Colonic mucosa (tissue), 4 donors: ENCODE measurements around the gene OTUD5. TPM values are rescaled to one million over a fixed set of nuclear protein-coding genes. Genes with fewer than 3 reads are reported as not detected.

ENCODE experiments used
- DNase-seq: peaks from one replicate; pipeline ENCODE4 v3.0.0-alpha.2; 2020
- H3K27ac ChIP-seq: fragments of 200-600 bp; one replicate; pipeline ENCODE4 v1.8.0; 2021
- H3K27me3 ChIP-seq: fragments of 200-600 bp; one replicate; pipeline ENCODE4 v1.8.0; 2021
- H3K36me3 ChIP-seq: fragments of 200-600 bp; one replicate; pipeline ENCODE4 v1.8.0; 2021
- H3K4me1 ChIP-seq: fragments of 200-600 bp; one replicate; pipeline ENCODE4 v1.8.0; 2021; ENCODE audit warnings: mild to moderate bottlenecking
- H3K4me3 ChIP-seq: fragments of 200-600 bp; one replicate; pipeline ENCODE4 v1.8.0; 2021
- H3K9ac ChIP-seq, 2 donors: one replicate each; pipeline ENCODE4 v1.7.0; 2013; ENCODE audit warnings: control low read depth in 2 of 2, low read depth in 2 of 2, low read length in 2 of 2
- H3K9me3 ChIP-seq: fragments of 200-600 bp; one replicate; pipeline ENCODE4 v1.8.0; 2021
- intact Hi-C: fragments of 100-400 bp; cut with DNase I; formaldehyde crosslinking; loops from one replicate; pipeline ENCODE4 v1.14.1; 2022
- total RNA-seq, 2 donors: library from RNA; stranded (reverse); fragmentation: NEBNext Ultra II Directional in 1 of 2; extraction: Animal tissue kit (Norgen Biotek cat#: 25700) in 1 of 2; gene quantifications; one replicate each; pipeline ENCODE4 v1.2.1, GENCODE V29; 2021
- TF ChIP-seq, protein P1 (sequence below): fragments of 200-600 bp; IDR thresholded peaks from one replicate; pipeline ENCODE4 v1.8.0; 2022; ENCODE audit warnings: antibody characterized with exemption, mild to moderate bottlenecking
- donor health status: healthy.
- donor health status: DM: no; HTN: no; CAD: no.
- donor health status: DM: no; HTN: no; CAD: no.

The OTUD5 gene
- total RNA-seq, 2 donors from 2014 or later = 40.2 to 40.9 TPM

DNA sequence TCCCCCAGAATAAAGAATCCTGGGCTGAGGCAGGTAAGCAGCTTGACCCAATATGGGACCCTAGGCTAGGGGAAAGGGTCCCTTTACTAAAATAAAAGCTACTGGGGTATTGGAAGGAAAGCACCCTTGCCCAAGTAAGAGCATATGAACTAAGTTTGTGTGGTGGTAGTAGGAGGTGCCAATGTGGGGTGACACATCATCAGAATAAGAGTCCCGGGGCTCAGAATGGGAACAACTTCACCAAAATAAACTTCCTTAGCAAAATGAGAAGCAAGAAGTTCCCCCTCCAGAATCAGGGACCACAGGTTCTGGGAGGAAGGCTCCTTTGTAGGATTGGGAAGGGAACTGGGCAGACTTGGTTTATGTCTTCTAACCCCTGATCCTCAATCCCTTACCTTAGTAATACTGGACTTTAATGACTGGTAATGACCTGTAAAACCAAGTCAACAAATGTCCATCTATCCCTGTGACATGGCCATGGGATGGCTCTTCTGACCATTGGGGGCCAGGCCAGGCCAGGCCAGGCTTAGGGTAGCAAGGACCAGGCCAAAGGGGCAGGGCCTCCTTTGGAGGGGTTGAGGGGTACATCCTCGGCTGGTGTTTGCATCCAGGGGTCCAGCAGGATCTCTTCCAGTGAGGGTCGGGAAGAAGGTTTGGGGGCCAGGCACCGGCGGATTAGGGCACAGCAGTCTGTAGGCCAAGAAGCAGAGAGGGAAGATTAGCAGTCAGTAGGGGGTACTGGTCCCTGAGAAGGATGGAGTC lies 43.6 kb downstream of the OTUD5 start:
- intact Hi-C loops = no loop called here
- TF ChIP-seq, protein P1, sequence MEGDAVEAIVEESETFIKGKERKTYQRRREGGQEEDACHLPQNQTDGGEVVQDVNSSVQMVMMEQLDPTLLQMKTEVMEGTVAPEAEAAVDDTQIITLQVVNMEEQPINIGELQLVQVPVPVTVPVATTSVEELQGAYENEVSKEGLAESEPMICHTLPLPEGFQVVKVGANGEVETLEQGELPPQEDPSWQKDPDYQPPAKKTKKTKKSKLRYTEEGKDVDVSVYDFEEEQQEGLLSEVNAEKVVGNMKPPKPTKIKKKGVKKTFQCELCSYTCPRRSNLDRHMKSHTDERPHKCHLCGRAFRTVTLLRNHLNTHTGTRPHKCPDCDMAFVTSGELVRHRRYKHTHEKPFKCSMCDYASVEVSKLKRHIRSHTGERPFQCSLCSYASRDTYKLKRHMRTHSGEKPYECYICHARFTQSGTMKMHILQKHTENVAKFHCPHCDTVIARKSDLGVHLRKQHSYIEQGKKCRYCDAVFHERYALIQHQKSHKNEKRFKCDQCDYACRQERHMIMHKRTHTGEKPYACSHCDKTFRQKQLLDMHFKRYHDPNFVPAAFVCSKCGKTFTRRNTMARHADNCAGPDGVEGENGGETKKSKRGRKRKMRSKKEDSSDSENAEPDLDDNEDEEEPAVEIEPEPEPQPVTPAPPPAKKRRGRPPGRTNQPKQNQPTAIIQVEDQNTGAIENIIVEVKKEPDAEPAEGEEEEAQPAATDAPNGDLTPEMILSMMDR = no peak
- Histone ChIP-seq H3K9ac (no peak overlapping the region), H3K9me3 (no peaks in the 10 kb centered on the region), H3K27me3 (no peaks in the 10 kb centered on the region), H3K4me3 (no peak overlapping the region), H3K27ac (no peak overlapping the region), H3K4me1 (no peaks in the 10 kb centered on the region), H3K36me3 (no peaks in the 10 kb centered on the region)
- no peak for DNase-seq

DNA sequence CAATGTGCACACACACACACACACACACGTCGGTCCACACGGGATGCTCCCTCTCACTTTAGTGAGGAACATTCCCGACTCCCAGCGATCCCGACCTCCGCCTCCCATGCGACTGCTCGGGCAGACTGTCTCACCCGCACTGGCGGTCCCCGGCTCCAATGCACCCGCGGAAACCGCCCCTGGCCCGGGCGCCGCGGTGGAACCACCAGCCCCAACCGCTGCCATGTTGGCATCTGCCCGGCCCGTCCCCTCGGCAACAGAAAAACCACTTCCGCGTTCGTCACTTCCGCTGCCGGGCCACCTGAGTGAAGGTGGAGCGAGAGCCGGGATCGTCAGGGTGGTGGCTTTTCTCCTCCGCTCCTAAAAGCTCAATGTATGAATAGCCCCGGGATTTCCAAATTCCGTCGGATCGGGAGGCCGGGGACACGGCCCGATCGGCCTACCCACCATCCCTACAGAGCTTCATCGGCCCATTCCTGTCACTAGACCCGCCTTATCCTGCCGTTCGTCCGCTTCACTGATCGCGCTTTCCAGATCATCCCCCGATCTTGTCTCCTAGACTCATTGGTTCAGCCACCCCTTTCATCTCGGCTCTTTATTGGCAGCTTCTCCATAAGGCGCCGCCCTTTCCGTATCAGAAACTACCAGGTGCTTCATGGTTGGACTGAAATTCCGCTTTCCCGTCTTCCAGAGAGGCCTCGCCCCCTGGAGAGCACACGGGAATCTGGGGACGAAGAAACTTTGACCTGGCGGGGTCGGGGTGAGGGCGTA lies 45.8 kb downstream of the OTUD5 start, which contains the start of gene SLC35A2:
TSS of gene SLC35A2 (minus strand) at position 235 of the 771 bp plus-strand sequence. CDS start at position 225, 10 bp downstream.
- H3K4me3 ChIP-seq = peak within 1 kb of the TSS; percentile 56
- no peaks in the 10 kb centered on the region for H3K27me3 ChIP-seq
- H3K9ac ChIP-seq = peak within 1 kb of the TSS; percentile 54 to 76
- peak within 1 kb of the TSS; percentile 65 for H3K27ac ChIP-seq
- no peaks in the 10 kb centered on the region for H3K36me3 ChIP-seq
- intact Hi-C loops = no loop called here
- no peaks in the 10 kb centered on the region for H3K9me3 ChIP-seq
- TF ChIP-seq, protein P1 = no peak
- no peaks in the 10 kb centered on the region for H3K4me1 ChIP-seq
- peak; percentile 89 for DNase-seq

DNA sequence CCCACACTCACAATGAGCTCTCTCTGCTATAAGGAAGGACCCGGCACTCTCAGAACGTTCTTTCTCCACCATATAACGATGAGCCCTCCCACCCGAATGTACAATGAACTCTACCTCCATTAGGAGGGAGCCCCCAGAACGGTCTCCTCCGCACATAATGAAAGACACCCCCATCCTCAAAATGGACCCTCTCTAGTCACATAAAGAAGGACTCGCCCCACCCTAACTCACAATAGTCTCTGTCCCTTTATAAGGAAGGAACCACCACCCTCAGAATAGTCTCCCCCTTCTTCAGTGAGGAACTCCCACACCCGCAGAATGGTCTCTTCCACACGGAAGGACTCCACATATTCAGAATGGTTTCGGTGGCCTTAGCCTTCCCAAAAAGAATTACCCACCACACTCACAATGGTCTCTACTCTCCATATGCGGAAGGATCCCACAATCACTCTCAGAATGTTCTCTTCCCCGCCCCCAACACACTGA lies 46.4 kb downstream of the OTUD5 start:
- H3K27me3 ChIP-seq = no peaks in the 10 kb centered on the region
- TF ChIP-seq, protein P1 = no peak
- DNase-seq = no peak
- H3K4me1 ChIP-seq = no peaks in the 10 kb centered on the region
- no peaks in the 10 kb centered on the region for H3K36me3 ChIP-seq
- peak overlapping the region; percentile 56 for H3K4me3 ChIP-seq
- intact Hi-C loops = no loop called here
- peak overlapping the region; percentile 65 for H3K27ac ChIP-seq
- H3K9me3 ChIP-seq = no peaks in the 10 kb centered on the region
- peak overlapping the region; percentile 54 to 76 for H3K9ac ChIP-seq

DNA sequence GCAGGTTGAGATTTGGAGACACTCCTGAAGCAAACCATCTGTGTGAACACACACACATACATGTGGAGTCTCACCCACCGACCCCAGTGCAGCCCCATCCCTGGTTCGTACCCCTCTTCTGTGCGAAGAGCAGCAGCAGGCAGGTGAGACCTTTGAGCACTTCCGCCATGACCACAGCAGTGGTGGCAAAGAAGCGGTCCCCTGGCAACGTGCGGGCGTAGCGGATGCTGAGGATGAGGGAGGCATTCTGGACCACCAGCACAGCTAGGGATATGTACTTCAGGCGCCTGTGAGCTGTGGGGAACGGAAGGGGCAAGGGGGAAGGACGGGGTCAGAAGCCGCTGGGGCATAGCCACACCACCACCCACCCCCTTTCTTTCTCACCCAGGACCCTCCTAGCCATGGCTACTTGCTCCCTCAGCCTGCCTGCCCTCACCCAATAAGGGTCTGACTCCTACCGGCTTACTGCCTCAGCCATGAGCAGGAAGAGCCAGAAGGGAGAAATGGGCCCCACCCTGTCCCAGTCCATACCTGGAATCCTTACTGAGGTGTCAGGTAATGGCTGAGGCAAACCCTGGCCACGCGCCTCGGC lies 47.6 kb downstream of the OTUD5 start:
- Histone ChIP-seq H3K36me3 (no peaks in the 10 kb centered on the region), H3K4me3 (no peak overlapping the region), H3K27ac (no peak overlapping the region), H3K9me3 (no peaks in the 10 kb centered on the region), H3K4me1 (no peaks in the 10 kb centered on the region), H3K27me3 (no peaks in the 10 kb centered on the region), H3K9ac (no peak overlapping the region)
- DNase-seq = no peak
- TF ChIP-seq, protein P1 = no peak
- intact Hi-C loops = no loop called here

DNA sequence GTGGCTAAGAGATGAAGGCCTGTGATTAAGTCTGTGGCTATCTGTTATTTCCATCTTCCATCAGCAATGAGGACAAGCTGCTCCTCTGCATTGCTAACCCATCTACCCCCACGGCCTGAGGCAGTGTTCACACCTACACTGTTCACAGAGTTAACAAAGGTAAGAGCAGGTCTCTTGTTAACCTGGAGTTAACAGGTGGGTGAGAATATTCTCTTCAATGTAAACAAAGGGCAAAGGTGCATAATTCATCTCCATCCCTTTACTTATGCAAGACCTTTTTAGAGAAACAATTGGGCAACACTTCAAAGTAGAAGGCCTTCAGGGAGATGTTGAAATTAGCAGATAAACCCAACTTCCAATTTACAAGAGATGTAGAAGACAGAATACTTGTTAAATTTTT lies 48.8 kb downstream of the OTUD5 start:
- Histone ChIP-seq H3K27ac (no peak overlapping the region), H3K4me1 (no peaks in the 10 kb centered on the region), H3K27me3 (no peaks in the 10 kb centered on the region), H3K9me3 (no peaks in the 10 kb centered on the region), H3K4me3 (no peak overlapping the region), H3K36me3 (no peaks in the 10 kb centered on the region), H3K9ac (no peak overlapping the region)
- DNase-seq = no peak
- intact Hi-C loops = no loop called here
- TF ChIP-seq, protein P1 = no peak
